Measurements from ENCODE around the gene PCCA.
"Not testable (repeated sequence)": the region's sequence is repeated elsewhere in the genome, so short reads cannot be mapped to it uniquely, and the experiment has no call there.

The PCCA gene

GRCh38 chr13:100197116-100197515 is 108.2 kb downstream of the PCCA start:
- DNase-seq (ENCODE audit: low read depth in 2 of 2): no peak

GRCh38 chr13:100197591-100198365 is 108.9 kb downstream of the PCCA start:
- DNase-seq (ENCODE audit: low read depth in 2 of 2): no peak

GRCh38 chr13:100203696-100204367 is 114.9 kb downstream of the PCCA start:
- no peak for DNase-seq (ENCODE audit: low read depth in 2 of 2)

- no peak for DNase-seq (ENCODE audit: low read depth in 2 of 2)
Observed at GRCh38 chr13:100208002-100208401, 119.1 kb downstream of the PCCA start.

- no peak for DNase-seq (ENCODE audit: low read depth in 2 of 2)
Observed at GRCh38 chr13:100208626-100209025, 119.7 kb downstream of the PCCA start.

- no peak for DNase-seq (ENCODE audit: low read depth in 2 of 2)
Observed at GRCh38 chr13:100209857-100210825, 121.2 kb downstream of the PCCA start.

GRCh38 chr13:100211016-100211710 is 122.3 kb downstream of the PCCA start:
- no peak for DNase-seq (ENCODE audit: low read depth in 2 of 2)

- DNase-seq (ENCODE audit: low read depth in 2 of 2): no peak
Observed at GRCh38 chr13:100212904-100213553, 124.1 kb downstream of the PCCA start.

- DNase-seq (ENCODE audit: low read depth in 2 of 2): no peak
Observed at GRCh38 chr13:100213576-100213975, 124.7 kb downstream of the PCCA start.

GRCh38 chr13:100214886-100215285 is 126.0 kb downstream of the PCCA start:
- no peak for DNase-seq (ENCODE audit: low read depth in 2 of 2)

- no peak for DNase-seq (ENCODE audit: low read depth in 2 of 2)
Observed at GRCh38 chr13:100221166-100221565, 132.3 kb downstream of the PCCA start.

- not testable (repeated sequence) for DNase-seq (ENCODE audit: low read depth in 2 of 2)
Observed at GRCh38 chr13:100223966-100224530, 135.2 kb downstream of the PCCA start.

GRCh38 chr13:100229603-100230002 is 140.7 kb downstream of the PCCA start:
- no peak for DNase-seq (ENCODE audit: low read depth in 2 of 2)

GRCh38 chr13:100230769-100231149 is 141.9 kb downstream of the PCCA start:
- DNase-seq (ENCODE audit: low read depth in 2 of 2): no peak

GRCh38 chr13:100231176-100231575 is 142.3 kb downstream of the PCCA start:
- no peak for DNase-seq (ENCODE audit: low read depth in 2 of 2)

GRCh38 chr13:100234006-100234405 is 145.1 kb downstream of the PCCA start:
- no peak for DNase-seq (ENCODE audit: low read depth in 2 of 2)

GRCh38 chr13:100234524-100235136 is 145.7 kb downstream of the PCCA start:
- DNase-seq (ENCODE audit: low read depth in 2 of 2): no peak

GRCh38 chr13:100235311-100235901 is 146.5 kb downstream of the PCCA start:
- DNase-seq (ENCODE audit: low read depth in 2 of 2): no peak

- DNase-seq (ENCODE audit: low read depth in 2 of 2): no peak
Observed at GRCh38 chr13:100240109-100240779, 151.4 kb downstream of the PCCA start.

All from stimulated activated CD8-positive, alpha-beta memory T cell treated with anti-CD3 and anti-CD28 coated beads, Interleukin-7, amount 100 ng/mL, for 4 hours (primary cell).